Measurements from ENCODE around the gene KANSL2. TPM values are rescaled to one million over a fixed set of nuclear protein-coding genes. Genes with fewer than 3 reads are reported as not detected.

Gene KANSL2
- total and polyA plus RNA-seq, 9 of the 15 experiments (the other 6 are each of a cell fraction or from before 2014, with no cell fraction given), result 41.1 to 89.8 (median 55.4) TPM

GRCh38 chr12:48681710-48682532, at the start of gene KANSL2 (continued):
- TF ChIP-seq ZBTB1 (CRISPR knock-in tag; IDR thresholded peaks at IDR 0.05; ENCODE audit: borderline replicate concordance, low read depth) (peak; percentile 75), C11orf30 (IDR thresholded peaks at IDR 0.05; ENCODE audit: low read depth) (peak; percentile 67), ETV1 (tag; conservative IDR thresholded peaks at IDR 0.05; ENCODE audit: low read depth) (no peak), ASH1L (IDR thresholded peaks at IDR 0.05; ENCODE audit: borderline replicate concordance, low read depth, partially characterized antibody) (peak; percentile 93), ZNF165 (CRISPR knock-in tag; IDR thresholded peaks at IDR 0.05; ENCODE audit: borderline replicate concordance) (no peak), CHD4 (IDR thresholded peaks at IDR 0.05; ENCODE audit: insufficient read depth, insufficient replicate concordance, low read depth, low read length, poor library complexity, severe bottlenecking) (no peak), PATZ1 (CRISPR knock-in tag; IDR thresholded peaks at IDR 0.05; ENCODE audit: borderline replicate concordance) (no peak), PKNOX1 (IDR thresholded peaks at IDR 0.05) (peak; percentile 98), NR2C1 (IDR thresholded peaks at IDR 0.05) (no peak), NR2C1 (tag; IDR thresholded peaks at IDR 0.05) (no peak), EP400 (IDR thresholded peaks at IDR 0.05) (peak; percentile 98), CBX3 (IDR thresholded peaks at IDR 0.05; ENCODE audit: borderline replicate concordance in 1 of 2, low read length in 2 of 2) (no peak), PTTG1 (tag; IDR thresholded peaks at IDR 0.05; ENCODE audit: low read depth) (no peak), ETV5 (CRISPR knock-in tag; IDR thresholded peaks at IDR 0.05; ENCODE audit: low read depth) (0 out of 2 replicates have a peak, but pooled peaks have one; percentile 20), HMGXB4 (CRISPR knock-in tag; IDR thresholded peaks at IDR 0.05) (peak; percentile 75)

Measured in K562 (cell line).